Skin of body (tissue), 2 donors: ENCODE results near the gene INSR. TPM values are rescaled to one million over a fixed set of nuclear protein-coding genes. Genes with fewer than 3 reads are reported as not detected.

Experiments
- DNase-seq: peaks from one replicate; lab custom pipeline; 2025; lab: John Stamatoyannopoulos, UW
- total RNA-seq: library from RNA; depleted of rRNA; stranded (reverse); fragments of >200 nt; gene quantifications from one replicate; pipeline ENCODE4 v1.2.3, GENCODE V29; 2014

Gene INSR
- total RNA-seq, 1 donor from 2014 or later: 51.4 TPM

DNA sequence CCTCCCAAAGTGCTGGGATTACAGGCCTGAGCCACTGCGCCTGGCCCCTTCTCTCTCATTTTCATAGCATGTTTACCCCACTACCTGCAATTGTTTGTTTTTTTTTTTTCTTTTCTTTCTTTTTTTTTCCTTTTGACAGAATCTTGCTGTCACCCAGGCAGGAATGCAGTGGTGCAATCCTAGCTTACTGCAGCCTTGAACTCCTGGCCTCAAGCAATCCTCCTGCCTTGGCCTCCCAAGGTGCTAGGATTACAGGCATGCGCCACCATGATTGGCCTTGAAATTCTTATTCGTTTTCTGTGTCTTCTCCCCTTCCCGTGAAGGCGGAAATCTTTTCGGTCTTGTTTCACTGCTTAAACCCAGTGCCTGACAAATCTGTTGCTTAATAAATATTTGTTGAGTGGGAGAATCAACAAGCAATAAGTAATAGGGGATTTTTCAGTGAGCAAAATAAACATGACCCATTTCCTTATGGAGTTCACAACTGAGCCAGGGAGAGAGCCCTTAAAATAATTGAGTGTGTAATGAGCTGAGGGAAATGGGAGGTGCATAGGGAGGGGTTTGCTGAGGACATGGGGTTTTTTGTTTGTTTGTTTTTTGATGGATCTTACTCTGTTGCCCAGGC lies 1.8 kb upstream of the INSR start:
- no peak for DNase-seq

DNA sequence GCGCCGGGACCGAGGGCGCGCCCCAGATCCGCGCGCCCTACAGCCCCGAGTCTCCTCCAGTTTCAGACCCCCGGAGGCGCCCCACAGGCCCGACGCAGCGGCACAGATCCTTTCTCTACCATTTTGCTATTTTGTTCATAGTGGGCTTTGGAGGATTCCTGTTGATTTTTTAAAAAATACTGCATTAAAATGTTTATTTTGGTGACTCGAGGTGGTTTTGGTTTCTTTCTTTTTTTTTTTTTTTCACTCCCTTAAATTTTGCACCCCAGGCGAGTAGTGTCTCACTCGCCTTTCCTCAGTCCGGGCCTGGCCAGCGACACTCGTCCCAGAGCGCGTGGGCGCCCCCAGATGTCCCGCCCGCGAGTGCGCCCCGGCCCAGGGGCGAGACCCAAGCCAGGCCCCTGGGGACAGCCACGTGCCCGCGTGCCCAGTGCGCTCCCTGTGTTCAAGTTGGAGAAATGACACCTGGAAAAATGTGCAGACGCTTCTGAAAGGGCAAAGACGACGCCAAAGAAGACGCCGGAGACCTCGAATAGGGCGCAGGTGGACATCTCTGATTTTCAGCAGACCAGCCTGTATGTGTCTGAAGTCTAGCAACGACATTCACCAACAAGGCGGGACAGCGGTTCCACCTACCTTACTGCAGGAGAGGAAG lies 471 bp upstream of the INSR start:
- DNase-seq: peak; percentile 2

DNA sequence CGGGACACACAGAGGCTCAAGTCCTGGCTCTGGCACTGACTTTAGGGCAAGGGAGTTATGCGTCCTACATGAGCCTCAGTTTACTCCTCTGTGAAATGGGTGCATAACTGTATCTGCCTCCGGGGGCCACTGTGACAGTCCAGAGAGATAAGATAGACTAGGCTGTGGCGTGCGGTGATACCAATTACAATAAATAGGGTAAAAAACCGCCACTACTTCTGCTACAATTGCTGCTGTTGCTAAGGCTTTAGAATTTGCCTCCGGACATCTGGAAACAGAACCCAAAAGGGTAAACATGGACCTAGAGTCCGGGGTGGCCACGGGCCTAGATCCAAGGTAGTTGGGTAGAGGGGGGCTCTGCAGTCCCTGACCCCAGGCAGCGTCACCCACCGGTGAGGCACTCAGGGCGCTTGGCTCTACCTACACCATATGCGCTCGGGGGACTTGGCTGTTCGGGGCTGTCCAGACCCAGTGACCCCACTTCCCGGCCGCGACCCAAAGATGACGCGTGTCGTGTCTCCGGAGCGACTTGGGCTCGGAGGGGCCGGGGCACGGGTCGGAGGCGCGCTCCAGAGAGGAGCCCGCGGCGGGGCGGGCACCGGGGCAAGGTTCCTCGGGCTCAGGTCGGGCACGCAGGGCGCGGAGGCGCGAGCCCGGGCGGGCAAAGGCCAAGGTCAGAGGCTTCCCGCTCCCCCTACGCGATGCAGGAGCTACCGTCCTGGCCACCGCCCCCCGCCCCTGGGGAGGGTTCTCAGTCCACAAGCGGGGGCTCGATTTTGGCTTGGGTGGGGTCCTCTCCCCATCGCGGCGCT lies 1.1 kb downstream of the INSR start:
- DNase-seq: no peak

DNA sequence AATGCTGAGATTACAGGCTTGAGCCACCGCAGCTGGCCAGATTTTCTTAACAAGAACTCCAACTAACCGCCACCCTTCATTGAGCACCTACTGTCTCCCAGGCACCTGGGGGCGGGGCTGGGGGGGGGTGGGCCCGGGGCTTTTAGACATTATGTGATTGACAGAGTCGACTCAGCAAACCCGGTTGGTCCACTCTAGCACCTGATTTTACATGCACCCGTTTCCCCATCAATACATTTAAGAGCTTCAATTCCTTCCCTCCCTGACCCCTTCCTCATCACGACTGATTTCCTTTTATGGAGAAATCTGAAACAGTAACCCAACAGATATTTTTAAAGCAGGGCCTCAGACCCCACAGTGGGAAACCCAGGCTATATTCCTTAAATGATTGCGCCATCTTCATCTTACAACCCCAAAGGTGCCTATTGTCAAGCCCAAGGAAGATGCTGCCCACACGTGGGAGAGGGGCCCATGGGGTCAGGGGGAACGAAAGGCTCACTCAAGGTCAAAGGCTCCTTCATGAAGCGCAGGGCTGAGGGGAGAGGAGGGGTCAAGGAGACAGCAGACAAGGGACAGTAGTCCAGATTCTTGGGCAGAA lies 1.8 kb downstream of the INSR start:
- no peak for DNase-seq

DNA sequence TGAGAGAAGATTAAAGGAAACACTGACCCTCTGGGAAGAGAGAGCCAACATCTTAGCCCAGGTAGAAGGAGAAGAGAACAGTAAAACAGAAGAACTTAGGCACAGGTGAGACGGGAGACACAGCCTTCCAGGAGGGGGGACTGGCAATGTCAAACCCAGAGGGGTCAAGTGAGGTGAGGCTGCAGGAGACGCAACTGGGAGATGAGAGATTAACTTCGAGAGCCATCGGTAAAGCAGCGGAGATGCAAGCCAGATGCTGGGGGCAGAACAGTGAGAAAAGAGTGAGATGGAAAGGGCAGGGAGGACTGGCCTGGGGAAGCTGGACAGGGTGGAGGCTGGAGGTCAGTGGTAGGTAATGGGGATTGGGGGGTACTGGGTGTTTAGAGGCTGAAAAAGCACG lies 5.2 kb downstream of the INSR start:
- no peak for DNase-seq

DNA sequence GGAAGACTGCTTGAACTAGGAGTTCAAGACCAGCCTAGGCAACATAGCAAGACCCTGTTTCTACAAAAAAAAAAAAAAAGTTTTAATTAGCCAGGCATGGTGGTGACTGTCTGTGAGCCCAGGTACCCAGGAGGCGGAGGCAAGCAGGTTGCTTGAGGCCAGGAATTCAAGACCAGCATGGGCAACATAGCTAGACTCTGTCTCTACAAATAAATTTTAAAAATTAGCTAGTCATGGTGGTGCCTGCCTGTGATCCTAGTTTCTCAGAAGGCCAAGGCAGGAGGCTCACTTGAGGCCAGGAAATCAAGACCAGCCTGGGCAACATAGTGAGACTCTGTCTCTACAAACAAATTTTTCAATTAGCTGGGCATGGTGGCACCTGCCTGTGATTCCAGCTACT lies 6.1 kb downstream of the INSR start:
- DNase-seq: no peak

- DNase-seq: no peak
These were observed 6.5 kb downstream of the INSR start for GRCh38 chr19:7287722-7288121.

DNA sequence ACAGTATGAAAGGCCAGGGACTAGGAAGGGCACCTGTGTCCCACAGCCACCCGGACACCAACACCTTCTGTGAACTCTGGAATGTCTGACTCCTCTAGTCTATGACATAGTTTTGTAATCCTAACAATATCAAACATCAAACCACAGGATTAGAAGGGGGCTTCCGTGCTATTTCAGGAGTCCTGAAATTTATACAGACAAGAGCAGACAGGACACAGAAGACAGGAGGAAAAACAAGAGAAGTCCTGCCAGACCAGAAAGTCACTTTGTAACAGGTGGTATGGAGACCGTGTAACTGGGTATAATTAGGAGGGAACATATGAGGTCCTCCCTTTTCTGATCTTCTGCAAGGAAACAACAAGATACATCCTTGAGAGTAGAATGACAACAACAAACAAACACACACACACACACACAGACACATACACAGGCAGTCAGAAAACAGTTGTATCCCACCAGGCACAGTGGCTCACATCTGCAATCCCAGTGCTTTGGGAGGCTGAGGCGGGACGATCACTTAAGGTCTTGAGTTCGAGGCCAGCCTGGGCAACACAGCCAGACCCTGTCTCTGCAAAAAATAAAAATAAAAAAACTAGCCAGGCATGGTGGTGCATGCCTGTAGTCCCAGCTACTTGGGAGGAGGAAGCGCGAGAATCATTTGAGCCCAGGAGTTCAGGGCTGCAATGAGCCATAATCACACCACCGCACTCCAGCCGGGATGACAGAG lies 13.1 kb downstream of the INSR start:
- DNase-seq: no peak

DNA sequence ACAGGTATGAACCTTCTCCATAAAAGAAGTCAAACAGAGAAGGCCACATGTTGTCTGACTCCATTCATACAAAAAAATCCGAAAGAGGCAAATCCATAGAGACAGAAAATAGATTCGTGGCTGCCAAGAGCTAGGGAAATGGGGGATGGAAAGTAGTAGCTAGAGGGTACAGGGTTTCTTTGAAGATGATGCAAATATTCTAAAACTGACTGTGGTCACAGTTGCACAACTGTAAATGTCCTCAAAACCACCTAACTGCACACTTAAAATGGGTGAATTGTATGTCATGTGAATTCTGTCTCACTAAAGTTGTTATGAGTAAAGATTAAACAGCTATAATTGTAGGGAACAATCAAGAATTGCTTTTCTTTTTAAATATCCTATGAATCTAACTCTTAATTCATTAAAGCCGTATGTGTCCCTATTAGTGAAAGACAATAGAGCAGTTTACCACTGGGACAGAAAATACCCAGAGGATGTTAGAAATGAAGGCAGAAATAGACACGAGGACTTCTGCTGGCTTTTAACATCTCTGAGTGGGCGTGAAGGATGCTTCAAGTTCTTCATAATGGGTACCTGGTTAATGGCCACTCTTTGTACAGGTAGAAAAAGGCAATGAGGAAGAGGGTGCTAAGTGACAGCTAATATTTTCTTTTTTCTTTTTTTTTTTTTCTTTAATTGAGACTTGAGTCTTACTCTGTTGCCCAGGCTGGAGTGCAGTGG lies 21.2 kb downstream of the INSR start:
- DNase-seq: no peak

DNA sequence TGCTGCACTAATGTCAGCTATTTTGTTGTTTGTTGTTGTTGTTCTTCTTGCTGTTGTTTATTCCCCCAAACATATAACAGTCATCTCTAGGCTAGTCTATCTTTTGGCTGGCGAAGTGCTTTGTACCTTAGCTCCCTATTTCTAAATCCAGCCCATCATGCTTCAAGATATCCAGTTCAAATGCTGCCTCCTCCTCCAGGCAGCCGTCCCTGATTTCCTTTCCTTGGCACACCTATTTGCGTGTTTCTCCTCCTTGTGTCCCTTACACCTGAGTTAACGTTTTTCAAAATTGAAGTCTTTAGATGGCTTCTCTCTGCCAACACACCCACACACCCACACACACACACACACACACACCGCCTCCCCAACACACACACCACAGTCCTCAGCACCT lies 25.5 kb downstream of the INSR start:
- DNase-seq: no peak

DNA sequence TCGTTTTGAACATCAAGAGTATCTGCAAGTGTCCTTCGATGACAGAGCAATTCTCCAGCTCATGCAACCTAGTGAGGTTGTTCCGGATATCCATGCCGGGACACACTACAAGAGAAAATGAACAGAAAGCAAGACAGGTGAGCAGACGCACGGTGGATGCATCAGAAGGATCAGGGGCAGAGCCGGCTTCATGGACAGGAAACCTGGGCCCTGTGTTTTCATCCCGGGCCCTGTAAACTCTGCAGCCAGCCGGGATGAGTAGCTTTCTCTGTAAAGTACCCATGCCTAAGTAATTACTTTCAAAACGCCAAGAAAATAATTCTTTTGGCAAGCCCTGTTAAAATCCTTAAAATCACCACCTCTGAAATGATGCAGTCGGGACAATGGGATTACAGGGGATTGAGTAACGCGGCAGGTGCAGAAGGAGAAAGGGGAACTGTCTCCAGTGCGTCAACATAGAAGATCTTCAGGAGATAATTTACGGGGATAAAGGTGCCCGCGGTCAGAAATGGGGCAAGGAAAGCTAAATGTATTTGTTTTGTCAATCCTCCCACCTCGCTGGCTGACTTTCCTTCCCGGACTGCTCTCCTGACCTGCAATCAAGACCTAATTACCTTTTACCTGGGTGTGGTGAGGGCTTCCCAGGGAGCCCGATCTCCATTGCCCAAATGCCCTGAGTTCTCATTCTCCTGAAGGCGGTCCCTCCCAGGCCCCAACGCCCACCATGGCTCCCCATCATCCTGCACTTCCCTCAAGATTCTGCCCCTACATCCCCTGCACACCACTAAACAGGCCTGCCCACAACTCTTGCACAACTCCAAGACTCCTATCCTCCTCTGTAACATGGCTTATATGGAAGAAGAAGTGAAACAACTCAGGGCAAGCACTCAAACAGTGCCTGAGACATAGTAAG lies 26.2 kb downstream of the INSR start:
- no peak for DNase-seq

- no peak for DNase-seq
These were observed 27.4 kb downstream of the INSR start for GRCh38 chr19:7266832-7267231.

- DNase-seq: no peak
These were observed 28.3 kb downstream of the INSR start for GRCh38 chr19:7265963-7266362.

DNA sequence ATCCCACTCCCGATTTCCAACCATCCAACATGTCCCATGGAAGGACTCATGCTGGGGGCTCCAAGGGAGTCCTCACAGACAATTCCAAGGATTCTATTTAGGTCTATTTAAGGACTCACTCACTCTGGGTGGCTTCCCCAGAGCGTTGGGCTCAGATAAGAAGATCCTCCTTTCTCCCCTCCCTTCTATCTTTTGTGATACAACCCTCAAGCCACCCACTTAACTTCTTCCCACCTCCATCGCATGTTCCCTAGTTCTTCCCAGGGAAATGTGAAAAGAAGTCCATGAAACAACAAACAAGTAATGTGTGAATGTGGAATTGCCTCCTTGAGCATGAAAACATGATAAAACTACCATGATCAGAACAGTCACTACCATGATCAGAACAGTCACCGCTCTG lies 29.4 kb downstream of the INSR start:
- no peak for DNase-seq

DNA sequence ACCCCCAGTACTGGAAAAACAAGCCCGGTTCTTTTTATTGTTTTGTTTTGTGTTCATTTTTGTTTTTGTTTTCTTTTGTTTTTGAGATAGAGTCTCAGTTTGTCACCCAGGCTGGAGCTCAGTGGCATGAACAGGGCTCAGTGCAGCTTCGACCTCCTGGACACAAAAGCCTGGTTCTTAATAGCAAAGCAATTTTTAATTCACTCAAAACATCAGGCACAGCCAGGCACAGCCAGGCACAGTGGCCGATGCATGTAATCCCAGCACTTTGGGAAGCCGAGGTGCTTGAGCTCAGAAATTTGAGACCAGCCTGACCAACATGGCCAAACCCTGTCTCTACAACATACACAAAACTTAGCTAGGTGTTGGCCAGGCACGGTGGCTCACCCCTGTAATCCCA lies 30.7 kb downstream of the INSR start:
- no peak for DNase-seq

GRCh38 chr19:7263066-7263465 lies 31.1 kb downstream of the INSR start:
- no peak for DNase-seq

GRCh38 chr19:7262470-7262869 lies 31.7 kb downstream of the INSR start:
- DNase-seq: no peak

DNA sequence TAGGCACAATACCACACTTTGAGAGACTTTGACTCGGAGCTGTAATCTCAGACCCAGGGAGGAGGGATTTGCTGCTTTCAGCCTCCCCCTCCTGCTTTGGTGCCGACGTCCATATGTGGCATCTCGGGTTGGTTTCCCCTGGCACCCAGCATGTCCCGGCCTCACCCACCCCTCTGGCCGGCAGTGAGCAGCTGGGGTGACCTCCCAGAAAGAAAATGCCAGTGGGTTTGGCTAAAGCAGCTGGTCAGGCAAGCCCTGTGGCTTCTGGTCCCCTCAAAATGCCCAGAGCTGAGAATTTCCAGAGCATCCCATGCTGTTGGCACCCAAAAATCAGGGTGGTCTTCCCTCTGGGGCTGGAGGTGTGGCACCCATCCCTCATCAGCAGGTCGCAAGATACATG lies 34.1 kb downstream of the INSR start:
- DNase-seq: no peak

DNA sequence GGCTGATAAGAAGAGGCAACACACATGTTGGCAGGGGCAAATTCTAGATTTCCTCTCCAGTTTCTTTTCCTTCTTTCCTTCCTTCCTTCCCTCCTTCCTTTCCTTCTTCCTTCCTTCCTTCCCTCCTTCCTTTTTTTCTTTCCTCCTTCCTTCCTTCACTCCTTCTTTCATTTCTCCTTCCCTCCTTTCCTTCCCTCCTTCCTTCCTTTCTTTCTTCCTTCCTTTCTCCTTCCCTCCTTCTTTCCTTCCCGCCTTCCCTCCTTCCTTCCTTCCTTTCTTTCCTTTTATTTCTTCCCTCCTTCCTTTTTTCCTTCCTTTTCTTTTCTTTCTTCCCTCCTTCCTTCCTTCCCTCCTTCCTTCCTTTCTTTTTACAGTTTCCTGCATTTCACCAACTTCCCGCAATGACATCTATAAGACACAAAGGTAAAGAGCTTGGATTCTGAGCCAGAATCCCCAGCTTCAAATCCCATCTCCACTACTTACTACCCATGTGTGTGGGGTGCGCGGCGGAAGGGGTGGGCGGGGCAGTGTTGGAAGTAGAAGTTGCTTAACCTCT lies 35.3 kb downstream of the INSR start:
- no peak for DNase-seq
